DMS153 treated with DMSO at 0.1 percent for 48 hours (cell line): ENCODE measurements around the gene NEU3.

ENCODE experiments used
- DNase-seq: peaks from one replicate; lab custom pipeline; 2025; ENCODE audit not compliant: unreplicated experiment; lab: John Stamatoyannopoulos, UW

Gene NEU3

DNA sequence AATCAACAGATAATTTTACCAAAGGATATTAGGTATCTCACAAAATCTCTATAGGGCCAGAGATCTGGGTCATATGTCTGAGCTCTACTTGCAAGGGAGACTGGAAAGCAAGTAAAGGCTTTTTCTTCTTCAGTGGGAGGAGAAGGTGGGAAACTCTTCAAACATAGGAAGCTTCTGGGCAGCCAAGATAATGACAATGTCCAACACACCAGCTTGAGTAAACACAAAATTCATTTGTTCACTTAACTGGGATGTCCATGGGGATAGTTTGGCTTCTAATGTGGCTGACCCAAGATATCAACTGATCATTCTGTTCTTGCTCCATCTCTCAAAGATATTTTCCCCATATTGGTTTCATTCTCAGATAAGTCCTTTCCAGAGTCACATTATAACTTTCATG, 70.6 kb downstream of the NEU3 start:
- no peak for DNase-seq

DNA sequence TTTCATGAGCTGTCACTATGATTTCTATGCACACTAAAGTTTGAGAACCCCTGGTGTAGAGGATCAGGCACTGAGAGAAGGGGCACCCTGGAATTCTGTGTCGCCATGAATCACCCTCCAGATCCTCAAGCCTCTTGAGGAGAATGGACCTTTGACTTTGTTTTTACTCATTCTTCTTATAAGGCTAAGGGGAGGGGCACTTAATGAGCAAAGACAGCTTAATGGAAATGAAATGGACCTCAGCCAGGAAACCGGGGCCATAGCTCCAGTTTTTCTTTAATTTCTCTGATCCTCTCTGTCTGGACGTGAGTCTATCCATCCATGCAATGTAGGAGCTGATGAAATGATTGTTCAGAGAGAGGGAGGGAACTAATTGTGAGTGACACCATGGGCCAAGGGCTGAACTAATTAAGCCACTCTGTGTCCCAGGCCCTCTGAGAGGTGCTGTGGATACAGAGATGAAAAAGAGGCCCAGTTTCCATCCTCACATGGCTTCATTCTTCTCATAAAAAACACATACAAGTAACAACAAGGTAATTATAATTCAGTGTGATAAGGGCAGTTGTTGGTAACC, 75.1 kb downstream of the NEU3 start:
- DNase-seq: no peak

DNA sequence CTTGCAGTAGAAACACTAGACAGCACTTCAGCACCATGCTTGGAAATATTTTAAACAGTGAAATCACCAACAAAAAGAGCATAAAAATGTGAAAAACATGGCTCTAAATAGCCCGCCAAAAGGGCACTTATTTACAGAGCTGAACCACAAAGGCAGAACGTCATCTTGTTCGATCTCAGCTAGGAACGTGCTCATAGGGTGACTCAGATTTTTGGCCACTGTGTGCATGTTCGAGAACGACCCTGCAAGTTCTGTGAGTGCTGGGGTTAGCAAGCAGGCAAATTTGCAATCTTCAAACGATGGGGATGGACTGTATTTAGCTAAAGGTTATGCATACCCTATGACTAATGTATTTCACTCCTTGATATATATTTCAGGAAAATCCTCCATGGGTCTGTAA, 77.3 kb downstream of the NEU3 start:
- no peak for DNase-seq
